Measurements from ENCODE around the gene ADAMTS13.
"Not testable (repeated sequence)": the region's sequence is repeated elsewhere in the genome, so short reads cannot be mapped to it uniquely, and the experiment has no call there.

The ADAMTS13 gene

DNA sequence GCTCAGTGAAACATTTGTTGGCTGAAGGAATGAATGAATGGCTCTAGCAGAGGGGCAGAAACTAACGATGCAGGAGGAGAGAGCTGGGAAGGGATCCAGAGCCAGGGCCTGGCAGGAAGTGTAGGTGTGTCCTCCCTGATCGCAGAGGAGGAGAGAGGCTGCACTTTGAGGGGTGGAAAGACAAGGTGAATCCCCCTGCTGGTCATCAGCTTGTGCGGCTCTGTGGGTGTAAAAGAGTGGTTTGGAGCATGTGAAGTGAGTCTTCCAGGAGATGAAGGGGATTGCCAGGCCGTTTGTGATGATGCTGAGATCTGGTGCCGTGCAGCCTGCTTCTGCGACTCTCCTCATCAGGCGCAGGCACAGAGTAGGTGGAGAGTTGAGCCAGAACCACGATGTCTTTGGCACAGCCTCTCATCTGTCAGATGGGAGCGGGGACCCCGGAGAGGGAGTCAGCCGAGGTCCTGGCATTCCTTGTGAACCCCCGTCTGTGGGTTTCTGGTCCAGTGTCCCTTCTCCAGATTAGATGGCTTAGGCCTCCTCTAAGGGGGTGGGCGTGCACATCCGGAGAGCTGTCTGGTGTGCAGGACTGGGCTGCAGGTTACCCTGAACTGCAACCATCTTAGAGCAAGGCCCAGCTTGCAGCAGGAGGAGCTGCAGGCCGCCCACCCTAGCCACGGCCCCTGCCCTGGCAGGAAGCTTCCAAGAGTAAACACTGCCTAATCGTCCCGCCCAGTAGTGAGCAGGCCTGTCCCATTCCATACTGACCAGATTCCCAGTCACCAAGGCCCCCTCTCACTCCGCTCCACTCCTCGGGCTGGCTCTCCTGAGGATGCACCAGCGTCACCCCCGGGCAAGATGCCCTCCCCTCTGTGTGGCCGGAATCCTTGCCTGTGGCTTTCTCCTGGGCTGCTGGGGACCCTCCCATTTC, at the start of gene ADAMTS13:
ADAMTS13 (plus strand) TSS at position 753 of the 928 bp plus-strand sequence; CDS start at position 830, 77 bp downstream.
- DNase-seq (ENCODE audit: low spot score): no peak

DNA sequence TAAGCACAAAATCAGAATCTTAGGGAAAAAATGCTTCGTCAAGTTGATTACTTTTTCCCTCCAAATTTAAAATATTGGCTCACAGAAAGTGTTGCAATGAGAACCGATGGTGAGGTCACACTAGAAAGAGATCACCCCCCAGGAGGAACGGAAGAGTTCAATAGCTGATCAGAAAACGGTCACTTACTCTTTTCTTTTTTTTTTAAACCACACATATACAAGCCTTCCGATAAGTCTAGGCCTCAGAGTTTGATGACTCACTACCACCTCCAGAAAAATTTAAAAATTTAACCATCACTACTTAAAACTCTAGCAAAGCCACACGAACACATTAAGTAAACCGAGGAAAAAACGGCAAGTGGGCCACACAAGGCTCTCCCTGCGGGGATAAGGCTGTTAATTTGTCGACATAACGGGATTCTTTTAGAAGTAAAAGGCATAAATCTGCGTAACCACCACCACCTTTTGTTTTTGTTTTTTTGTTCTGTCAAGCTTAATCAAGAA, 47.5 kb upstream of the ADAMTS13 start:
- no peak for DNase-seq (ENCODE audit: low spot score)

DNA sequence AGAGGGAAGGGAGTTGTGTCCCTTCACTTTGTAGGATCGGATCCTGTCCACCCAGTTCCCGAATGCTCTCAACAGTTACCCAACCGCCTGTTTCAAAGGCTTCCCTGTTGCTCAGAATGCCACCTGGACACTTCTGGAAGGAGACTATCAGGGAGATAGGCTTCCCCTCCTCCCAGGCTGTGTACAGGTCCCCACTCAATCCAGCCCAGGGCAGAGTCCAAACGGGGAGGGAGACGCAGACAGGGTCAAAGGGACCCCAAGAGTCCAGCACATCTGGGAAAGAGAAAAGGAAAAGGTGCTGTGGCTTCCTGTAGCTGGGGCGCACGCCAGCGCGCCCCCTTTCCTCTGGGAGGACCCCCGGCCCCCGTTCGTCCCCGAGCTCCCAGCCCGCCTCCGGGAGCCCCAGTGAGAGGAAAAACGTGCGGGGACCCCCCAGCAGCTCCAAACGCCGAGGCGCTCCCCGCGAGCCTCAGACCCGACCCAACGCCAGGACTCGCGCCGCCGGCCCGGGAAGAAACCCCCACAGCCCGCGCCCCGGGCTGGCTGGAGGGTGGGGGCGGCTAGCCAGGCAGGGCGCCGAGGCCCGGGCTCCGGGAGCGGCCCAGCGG, 46.9 kb upstream of the ADAMTS13 start:
- DNase-seq (ENCODE audit: low spot score): peak; percentile 48

DNA sequence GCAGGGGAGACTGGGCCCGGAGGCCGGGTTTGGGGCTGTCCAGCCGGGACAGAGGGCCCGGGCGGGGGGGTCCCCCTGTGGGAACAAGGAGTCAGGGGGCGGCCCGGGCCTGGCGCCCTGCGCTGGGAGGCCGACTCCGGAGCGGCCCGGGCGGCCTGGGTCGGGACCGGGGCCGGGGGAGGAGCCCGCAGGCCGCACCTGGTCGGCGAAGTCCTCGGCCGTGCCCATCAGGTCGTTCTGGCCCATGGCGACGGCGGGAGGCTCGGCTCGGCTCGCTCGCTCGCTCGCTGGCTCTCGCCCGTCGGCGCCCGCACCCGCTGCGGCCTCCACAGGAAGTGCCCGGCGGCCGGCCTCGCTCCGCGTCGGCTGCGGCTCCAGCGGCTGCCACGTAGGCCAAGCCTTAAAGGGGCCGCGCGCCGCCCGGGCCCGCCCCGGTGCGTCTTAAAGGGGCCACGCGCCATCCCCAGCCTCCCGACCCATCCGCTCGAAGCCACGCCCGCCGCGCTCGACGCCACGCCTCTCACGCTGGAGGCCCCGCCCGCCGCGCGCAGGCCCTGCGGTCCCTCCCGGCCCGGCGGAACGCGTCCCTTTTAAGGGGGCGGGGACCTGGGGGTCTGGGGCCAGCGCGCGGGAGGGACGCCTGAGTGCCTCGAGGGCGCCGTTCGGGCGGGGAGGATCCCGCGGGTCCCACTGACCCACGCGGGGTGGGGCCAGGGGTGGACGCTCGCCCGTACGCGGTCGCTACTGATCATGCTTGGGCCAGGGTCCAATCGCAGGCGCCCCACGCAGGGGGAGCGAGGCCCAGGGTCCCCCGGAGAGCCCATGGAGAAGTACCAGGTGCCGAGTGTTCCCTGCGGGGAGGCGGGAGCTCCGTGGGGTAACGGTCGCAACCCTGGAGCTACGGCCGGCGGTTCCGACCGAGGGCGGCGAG, 46.2 kb upstream of the ADAMTS13 start, which contains the start of the genes STKLD1 and SURF4:
STKLD1 (plus strand) TSS at position 643 of the 931 bp plus-strand sequence; CDS start at position 751, 108 bp downstream.
SURF4 (minus strand) TSS at position 337 of the 931 bp plus-strand sequence; CDS start at position 246, 91 bp downstream.
- peak; percentile 96 for DNase-seq (ENCODE audit: low spot score)

DNA sequence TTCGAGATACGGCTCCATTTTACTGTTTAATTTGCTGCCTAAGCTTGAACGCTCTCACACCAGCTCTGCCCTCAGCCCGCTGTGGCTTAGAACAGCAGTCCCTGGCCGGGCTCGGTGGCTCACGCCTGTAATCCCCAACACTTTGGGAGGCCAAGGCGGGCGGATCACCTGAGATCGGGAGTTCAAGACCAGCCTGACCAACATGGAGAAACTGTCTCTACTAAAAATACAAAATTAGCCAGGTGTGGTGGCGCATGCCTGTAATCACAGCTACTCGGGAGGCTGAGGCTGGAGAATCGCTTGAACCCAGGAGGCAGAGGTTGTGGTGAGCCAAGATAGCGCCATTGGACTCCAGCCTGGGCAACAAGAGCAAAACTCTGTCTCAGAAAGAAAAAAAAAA, 44.9 kb upstream of the ADAMTS13 start:
- not testable (repeated sequence) for DNase-seq (ENCODE audit: low spot score)

DNA sequence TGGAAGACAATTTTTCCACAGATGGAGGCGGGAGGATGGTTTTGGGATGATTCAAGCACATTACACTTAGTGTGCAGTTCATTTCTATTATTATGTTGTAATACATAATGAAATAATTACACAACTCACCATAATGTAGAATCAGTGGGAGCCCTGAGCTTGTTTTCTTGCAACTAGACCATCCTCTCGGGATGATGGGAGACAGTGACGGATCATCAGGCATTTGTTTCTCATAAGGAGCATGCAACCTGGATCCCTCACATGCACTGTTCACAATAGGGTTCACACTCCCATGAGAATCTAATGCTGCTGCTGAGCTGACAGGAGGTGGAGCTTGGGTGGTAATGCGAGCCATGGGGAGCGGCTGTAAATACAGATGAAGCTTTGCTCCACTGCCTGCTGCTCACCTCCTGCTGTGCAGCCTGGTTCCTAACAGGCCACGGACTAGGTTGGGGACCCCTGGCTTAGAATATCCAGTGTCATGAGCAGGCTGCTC, 44.4 kb upstream of the ADAMTS13 start:
- no peak for DNase-seq (ENCODE audit: low spot score)

DNA sequence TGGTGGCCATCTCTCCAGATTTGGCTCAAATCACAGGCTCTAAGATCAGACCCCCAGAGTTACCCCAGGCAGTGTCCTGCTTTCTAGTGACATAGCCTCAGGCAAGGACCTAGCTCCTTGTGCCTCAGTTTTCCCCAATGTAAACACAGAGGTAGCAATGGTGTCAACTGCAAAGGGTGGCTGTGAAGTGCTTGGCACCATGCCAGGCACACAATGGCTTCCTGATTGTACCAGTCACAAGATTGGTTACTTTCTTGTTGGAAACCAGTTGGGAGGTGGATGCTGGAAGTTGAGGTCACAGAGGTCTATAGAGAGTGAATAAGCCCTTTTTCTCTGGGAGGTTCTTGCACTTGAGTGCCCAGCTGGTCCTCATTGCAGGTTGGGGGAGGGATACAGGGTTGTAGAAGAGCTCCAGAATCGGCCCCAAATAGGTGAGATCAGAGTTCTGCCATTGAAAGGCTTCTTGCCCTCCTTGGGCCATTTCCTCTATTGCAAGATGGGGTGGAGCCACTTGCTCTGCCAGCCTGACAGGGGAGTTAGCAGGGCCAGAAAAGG, 43.7 kb upstream of the ADAMTS13 start:
- no peak for DNase-seq (ENCODE audit: low spot score)

DNA sequence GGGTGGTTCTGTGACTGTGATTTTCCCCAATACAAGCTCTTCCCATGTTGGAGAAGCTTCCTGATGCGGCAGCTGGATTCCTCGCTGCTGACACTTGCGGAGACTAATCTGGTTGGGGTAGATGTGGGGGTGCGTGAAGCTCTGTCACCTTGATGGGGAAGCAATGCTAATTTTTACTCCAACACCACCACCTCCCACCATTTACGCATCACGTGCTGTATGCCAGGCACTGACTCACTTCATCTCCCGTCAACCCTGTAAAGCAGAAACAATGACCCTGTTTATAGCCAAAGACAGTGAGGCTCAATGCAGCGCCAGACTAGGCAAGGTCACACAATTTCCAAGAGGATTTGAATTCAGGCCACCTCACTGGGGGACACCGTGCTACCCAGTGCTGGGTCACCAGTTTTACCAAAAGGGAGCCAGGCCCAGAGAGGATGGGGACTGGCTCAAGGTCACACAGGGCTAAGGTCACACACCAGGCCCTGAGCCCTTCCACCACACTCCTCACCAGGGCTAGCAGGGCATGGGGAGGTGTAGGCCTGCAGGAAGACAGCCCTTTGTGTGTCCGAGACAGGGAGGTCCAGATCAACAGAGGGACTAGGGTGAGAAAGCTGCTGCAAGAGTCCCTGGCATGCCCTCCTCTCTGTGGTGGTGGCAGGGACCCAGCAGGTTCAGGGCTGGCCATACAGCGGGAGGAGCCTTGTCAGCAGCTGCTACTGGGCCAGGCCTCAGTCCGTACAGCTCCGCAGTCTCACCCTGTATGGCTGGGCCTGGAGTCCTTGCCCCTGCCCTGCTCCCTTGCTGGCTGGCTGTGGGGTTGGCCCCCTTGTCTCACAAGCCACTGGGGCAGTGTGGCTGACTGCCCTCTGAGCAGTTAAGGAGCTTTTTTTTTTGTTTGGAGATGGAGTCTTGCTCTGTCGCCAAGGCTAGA, 42.7 kb upstream of the ADAMTS13 start:
- DNase-seq (ENCODE audit: low spot score): no peak

DNA sequence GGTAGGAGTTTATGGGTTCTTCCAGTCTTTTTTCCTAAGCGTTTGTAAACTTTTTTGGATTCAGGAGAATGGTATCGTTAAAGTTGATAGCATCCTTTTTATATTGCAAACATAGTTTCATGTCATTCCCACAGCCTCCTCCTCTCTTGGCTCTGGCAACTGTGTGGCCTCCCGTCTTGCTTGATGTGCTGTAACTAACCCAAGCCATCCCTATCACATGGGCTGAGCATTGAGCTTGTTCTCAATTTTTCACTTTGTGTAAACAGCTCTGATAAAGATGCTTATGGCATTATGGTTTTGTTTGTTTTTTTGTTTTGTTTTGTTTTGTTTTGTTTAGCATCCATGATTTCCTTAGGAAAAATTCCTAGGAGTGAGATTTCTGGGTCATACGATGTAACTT, 41.4 kb upstream of the ADAMTS13 start:
- DNase-seq (ENCODE audit: low spot score): no peak

DNA sequence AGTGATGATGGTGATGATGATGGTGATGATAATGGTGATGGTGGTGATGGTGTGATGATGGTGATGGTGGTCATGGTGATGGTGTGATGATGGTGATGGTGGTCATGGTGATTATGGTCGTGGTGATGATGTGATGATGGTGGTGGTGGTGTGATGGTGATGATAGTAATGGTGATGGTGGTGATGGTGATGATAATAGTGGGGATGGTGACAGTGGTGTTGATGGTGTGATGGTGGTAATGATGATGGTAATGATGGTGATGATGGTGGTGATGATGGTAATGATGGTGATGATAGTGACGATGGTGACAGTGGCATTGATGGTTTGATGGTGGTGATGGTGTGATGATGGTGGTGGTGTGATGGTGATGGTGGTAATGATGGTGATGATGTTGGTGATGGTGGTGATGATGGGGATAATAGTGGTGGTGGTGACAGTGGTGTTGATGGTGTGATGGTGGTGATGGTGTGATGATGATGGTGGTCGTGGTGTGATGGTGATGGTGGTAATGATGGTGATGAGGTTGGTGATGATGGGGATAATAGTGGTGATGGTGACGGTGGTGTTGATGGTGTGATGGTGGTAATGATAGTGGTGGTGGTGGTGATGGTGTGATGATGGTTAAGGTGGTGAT, 39.5 kb upstream of the ADAMTS13 start:
- DNase-seq (ENCODE audit: low spot score): no peak

DNA sequence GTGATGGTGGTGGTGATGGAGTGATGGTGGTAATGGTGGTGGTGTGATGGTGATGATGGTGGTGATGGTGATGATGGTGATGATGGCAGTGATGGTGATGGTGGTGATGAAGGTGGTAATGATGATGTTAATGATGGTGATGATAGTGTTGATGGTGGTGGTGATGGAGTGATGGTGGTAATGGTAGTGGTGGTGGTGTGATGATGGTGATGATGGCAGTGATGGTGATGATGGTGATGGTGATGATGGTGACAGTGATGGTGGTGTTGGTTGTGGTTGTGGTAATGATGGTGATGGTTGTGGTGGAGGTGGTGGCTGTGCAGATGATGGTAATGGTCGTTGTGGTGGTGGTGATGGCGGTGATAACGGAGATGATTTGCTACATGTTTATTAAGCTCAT, 38.7 kb upstream of the ADAMTS13 start:
- no peak for DNase-seq (ENCODE audit: low spot score)

DNA sequence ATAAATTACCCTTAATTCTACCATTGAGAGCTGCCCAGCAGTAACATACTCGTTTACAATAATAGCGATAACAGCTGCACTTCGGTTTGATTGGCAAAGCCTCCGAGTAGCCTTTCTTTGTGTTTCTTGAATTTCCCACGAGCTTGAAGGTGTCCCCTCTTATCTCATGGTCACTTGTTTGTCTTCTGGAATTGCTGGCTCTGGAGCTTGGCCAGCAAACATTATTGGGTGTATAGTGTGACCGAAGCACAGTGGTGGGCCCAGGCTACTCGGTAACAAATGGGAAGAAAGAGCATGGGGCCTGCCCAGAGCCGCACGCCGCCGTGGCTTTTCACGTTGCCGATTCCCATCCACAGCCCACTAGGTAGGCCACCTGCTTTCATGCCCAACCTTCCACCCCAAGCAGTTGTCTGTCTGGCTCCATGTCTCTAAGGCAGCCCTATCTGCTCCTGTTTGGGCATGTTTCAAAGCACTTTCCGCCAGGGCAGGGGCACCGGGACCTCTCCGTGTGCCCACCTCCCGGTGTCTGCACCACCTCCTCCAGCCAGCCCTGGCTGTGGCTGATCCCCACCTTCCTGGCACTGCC, 37.3 kb upstream of the ADAMTS13 start:
- DNase-seq (ENCODE audit: low spot score): no peak

DNA sequence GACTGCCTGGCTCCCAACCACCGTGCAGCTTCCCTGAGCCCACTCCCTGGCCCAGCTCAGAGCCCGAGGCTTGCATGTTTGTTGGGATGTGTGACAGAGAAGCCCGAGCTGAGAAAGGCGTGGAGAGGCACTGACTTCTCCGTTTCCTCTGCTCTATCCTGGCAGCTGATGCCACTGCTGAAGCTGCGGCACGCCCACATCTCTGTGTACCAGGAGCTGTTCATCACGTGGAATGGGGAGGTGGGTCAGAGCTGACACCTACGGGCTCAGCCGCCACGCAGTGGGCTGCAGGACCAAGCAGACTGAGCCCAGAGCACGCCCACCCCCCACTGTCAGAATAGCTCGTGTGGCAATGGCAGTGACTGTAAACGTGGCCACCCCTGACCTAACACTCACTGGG, 36.7 kb upstream of the ADAMTS13 start:
- no peak for DNase-seq (ENCODE audit: low spot score)

DNA sequence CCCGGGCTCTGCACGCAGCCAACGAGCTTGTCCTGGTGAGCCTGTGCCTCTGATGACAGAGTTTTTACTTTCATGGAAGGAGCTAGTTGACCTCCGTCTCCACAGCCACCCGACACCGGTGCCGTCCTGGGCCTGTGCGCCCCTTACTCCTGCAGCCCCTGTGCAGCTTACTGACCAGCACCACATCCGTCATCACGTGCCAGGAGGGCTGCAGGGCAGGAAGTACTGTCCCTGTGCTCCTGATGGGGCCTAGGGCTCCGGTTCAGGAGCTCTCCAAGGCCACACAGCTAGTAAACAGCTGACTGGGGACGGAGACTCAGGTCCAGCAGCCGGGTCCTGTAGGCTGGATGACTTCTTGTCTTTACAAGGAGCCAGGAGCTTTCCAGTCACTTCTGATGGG, 35.8 kb upstream of the ADAMTS13 start:
- no peak for DNase-seq (ENCODE audit: low spot score)

DNA sequence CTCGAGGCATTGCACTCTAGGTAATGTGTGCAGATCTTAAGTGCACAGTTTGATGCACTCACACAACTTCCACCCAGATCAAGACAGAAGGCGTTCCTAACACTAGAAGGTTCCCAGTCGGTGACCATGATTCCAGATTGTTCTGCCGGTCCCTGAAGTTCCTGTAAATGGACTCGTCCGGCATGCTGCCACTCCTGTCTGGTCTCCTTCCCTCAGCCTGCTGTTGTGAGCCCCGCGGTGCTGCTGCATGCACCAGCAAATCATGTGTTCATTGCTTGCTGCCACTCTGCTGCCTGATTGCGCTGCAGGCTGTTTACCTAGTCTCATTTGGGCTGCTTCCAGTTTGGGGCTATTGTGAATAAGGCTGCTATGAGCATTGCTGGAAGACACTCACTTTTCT, 34.5 kb upstream of the ADAMTS13 start:
- no peak for DNase-seq (ENCODE audit: low spot score)

DNA sequence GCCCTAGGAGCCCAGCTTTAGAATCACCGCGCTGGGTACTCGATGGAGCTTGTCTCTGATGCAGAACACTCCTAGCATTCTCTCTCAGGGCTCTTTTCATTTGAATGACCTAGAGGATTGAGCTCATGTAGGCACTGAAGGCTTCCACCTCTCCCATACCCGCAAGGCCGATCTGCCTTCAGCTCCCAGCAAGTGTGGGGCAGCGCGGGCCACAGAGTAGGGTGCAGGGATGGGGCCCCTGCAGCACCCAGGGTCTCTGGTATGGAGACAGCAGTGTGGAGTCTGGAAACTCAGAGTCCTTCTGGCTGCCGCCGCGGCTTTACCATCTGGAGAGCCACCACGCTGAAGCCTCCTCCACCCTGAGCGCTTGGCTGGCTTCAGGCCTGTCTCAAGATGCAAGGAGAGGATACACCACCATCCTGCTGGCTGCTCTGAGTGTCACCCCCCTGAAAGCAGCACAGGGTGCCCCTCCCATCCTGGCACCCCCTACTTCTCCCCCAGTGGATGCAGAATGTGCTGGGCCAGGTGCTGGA, 33.1 kb upstream of the ADAMTS13 start:
- no peak for DNase-seq (ENCODE audit: low spot score)

DNA sequence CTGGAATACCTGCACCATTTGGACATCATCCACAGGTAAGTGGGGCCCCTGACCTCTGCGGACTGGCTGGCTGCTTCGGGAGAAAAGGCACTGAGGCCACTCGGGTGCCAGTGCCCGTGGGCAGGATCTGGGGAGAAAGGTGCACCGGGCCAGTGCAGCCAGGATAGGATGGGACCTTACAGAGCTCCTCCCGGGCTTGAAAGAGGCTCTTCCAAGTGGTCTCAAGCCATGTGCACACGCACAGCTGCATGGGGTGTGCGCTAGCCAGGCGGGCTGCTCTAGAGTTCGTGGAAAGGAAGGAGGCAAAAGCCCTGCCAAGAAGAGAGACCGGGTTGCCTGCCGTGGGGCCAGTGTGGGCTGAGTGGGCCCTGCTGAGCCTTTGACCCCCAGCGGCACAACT, 32.6 kb upstream of the ADAMTS13 start:
- DNase-seq (ENCODE audit: low spot score): no peak

DNA sequence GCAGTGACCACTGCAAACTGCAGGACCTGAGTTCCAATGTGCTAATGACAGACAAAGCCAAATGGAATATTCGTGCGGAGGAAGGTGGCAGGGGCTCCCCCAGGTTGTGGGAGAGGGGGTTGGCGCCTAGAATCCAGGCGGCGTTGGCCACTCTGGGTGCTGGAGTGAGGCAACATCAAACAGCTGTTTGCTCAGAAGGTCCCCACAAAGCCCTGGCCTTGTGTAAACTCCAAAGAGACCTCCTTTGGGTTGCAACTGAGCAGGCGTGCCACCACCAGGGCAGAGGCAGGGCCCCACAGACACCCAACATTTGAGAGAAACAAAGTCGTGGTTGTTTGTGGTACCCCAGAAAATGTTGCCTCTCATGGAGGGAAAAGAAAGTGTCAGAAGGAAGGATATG, 31.5 kb upstream of the ADAMTS13 start:
- DNase-seq (ENCODE audit: low spot score): no peak

DNA sequence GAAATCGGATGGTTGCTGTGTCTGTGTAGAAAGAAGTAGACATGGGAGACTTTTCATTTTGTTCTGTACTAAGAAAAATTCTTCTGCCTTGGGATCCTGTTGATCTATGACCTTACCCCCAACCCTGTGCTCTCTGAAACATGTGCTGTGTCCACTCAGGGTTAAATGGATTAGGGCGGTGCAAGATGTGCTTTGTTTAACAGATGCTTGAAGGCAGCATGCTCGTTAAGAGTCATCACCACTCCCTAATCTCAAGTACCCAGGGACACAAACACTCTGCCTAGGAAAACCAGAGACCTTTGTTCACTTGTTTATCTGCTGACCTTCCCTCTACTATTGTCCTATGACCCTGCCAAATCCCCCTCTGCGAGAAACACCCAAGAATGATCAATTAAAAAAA, 30.7 kb upstream of the ADAMTS13 start:
- DNase-seq (ENCODE audit: low spot score): not testable (repeated sequence)

All from LoVo (cell line).